Coronary artery (tissue), 2 donors: ENCODE measurements around the gene ANKS1A.
A peak's percentile ranks its signal among the peaks of the same experiment; 100 is the strongest.

ENCODE experiments used
- DNase-seq: peaks from one replicate; pipeline ENCODE4 v3.0.0-alpha.2; 2017; ENCODE audit warnings: low spot score
- H3K27ac ChIP-seq, 2 donors: fragments of 200-600 bp; sonication (generic); one replicate each; pipeline ENCODE4 v1.5.1; 2016 to 2019
- H3K4me3 ChIP-seq: fragments of 200-600 bp; sonication (generic); 2 replicates; pipeline ENCODE4 v1.5.1; 2016; ENCODE audit warnings: mild to moderate bottlenecking, moderate library complexity
- CTCF ChIP-seq: fragments of 200-600 bp; sonication (generic); IDR thresholded peaks from one replicate; pipeline ENCODE4 v1.5.1; 2019; ENCODE audit warnings: antibody characterized with exemption

The ANKS1A gene

GRCh38 chr6:35064757-35065440 lies 175.8 kb downstream of the ANKS1A start:
- peak overlapping the region in 1 of 2 donors; percentile 26 for H3K27ac ChIP-seq
- TF ChIP-seq CTCF: no peak
- no peak for DNase-seq
- H3K4me3 ChIP-seq: no peak overlapping the region

GRCh38 chr6:35065441-35065800 lies 176.4 kb downstream of the ANKS1A start:
- no peak for TF ChIP-seq CTCF
- no peak overlapping the region for H3K27ac ChIP-seq
- DNase-seq: no peak
- H3K4me3 ChIP-seq: no peak overlapping the region

GRCh38 chr6:35065870-35066269 lies 176.8 kb downstream of the ANKS1A start:
- TF ChIP-seq CTCF: no peak
- Histone ChIP-seq H3K27ac (no peak overlapping the region), H3K4me3 (no peak overlapping the region)
- no peak for DNase-seq

- no peak for DNase-seq
- Histone ChIP-seq H3K27ac (no peak overlapping the region), H3K4me3 (no peak overlapping the region)
- no peak for TF ChIP-seq CTCF
Measured at GRCh38 chr6:35067234-35067633, 178.2 kb downstream of the ANKS1A start.

- H3K27ac ChIP-seq: peak overlapping the region in 1 of 2 donors; percentile 47
Measured at GRCh38 chr6:35068206-35068605, 179.2 kb downstream of the ANKS1A start.

GRCh38 chr6:35068644-35069043 lies 179.6 kb downstream of the ANKS1A start:
- no peak for TF ChIP-seq CTCF
- H3K27ac ChIP-seq: peak overlapping the region in 1 of 2 donors; percentile 47
- no peak overlapping the region for H3K4me3 ChIP-seq
- no peak for DNase-seq

More at GRCh38 chr6:35068206-35068605, 179.2 kb downstream of the ANKS1A start:
- DNase-seq: no peak
- no peak for TF ChIP-seq CTCF
- H3K4me3 ChIP-seq: no peak overlapping the region

GRCh38 chr6:35069262-35069661 lies 180.2 kb downstream of the ANKS1A start:
- no peak overlapping the region for H3K27ac ChIP-seq
- TF ChIP-seq CTCF: no peak
- no peak for DNase-seq
- no peak overlapping the region for H3K4me3 ChIP-seq
